ENCODE measurements around the gene PCDHGB4.
A peak's percentile ranks its signal among the peaks of the same experiment; 100 is the strongest.
"Not testable (repeated sequence)": the region's sequence is repeated elsewhere in the genome, so short reads cannot be mapped to it uniquely, and the experiment has no call there.

Gene PCDHGB4
- total RNA-seq, result 0.12 to 0.87 (median 0.35) reads per million in 18 experiments

DNA sequence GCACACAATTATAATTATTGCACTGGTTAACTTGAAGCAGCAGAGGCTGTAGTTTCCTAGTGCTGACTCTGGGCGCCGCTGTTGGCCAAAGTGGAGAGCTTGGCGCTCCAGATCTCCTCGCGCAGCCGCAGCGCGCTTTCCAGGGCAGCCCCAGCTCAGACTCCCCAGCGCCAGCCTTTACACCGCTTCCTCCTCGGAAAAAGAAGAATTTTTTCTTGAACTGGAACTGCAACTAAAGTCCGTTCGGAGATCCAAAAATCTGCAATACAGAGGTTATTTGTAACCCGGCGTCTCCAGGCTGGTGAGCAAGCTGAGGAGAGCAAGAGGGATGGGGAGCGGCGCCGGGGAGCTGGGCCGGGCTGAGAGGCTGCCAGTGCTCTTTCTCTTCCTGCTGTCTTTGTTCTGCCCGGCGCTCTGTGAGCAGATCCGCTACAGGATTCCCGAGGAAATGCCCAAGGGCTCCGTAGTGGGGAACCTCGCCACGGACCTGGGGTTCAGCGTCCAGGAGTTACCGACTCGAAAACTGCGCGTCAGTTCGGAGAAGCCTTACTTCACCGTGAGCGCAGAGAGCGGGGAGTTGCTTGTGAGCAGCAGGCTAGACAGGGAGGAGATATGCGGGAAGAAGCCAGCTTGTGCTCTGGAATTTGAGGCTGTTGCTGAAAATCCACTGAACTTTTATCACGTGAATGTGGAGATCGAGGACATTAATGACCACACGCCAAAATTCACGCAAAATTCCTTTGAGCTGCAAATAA, at the start of gene PCDHGB4:
Gene PCDHGB4 (plus strand): TSS at position 142 of the 755 bp plus-strand sequence. CDS start 187 bp downstream, at position 329.
- DNase-seq, result peak in 1 of 2 donors; percentile 41

- peak; percentile 6 to 14 for DNase-seq
Observed at GRCh38 chr5:141338538-141339306, 48.8 kb upstream of the PCDHGB4 start, which contains the start of gene PCDHGA2. Gene PCDHGA2, plus strand, starts transcription at chr5:141338760.

GRCh38 chr5:141340781-141341354, 46.6 kb upstream of the PCDHGB4 start:
- DNase-seq, result not testable (repeated sequence)

DNA sequence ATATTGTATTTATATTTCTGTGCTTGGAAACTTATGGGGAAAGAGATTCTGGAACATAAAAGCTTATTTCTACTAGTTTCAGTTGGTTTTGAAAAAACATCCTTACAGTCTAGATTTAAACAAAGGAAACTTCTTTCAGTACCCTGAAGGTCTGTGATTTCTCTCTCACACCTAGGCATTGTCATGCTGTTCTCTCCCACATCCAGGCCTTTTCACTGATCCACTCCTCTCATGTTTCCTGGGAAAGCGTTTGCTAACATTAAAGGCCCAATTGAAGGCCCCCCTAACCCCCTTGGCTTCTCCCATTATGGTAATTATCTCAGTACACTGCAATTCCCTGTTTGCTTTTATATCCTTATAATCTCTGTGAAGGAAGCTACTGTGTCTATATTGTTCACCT, 44.7 kb upstream of the PCDHGB4 start:
- no peak for DNase-seq

GRCh38 chr5:141343242-141343952, 44.1 kb upstream of the PCDHGB4 start, which contains the start of gene PCDHGA3:
Gene PCDHGA3, plus strand, starts transcription at chr5:141343829. Its CDS starts 205 bp downstream, at chr5:141344034.
- peak; percentile 4 to 27 for DNase-seq

DNA sequence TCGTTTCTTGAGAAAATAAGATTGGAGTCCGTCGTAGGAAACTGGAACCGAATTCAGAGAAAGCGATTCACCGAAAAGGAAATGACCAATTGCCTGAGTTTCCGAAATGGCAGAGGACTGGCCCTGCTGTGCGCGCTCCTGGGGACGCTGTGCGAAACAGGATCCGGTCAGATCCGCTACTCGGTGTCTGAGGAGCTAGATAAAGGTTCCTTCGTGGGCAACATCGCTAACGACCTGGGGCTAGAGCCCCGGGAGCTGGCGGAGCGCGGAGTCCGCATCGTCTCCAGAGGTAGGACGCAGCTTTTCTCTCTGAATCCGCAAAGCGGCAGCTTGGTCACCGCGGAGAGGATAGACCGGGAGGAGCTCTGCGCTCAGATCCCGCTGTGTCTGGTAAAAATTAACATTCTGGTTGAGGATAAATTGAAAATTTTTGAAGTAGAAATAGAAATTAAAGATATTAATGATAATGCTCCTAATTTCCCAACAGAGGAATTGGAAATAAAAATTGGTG, 43.5 kb upstream of the PCDHGB4 start:
- no peak for DNase-seq

DNA sequence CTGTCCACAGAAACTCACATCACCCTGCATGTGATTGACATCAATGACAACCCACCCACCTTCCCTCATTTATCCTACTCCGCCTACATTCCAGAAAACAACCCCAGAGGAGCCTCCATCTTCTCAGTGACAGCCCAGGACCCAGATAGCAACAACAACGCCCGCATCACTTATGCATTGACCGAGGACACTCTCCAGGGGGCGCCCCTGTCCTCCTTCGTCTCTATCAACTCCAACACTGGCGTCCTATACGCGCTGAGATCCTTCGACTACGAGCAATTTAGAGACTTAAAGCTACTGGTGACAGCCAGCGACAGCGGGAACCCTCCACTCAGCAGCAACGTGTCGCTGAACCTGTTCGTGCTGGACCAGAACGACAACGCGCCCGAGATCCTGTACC, 42.2 kb upstream of the PCDHGB4 start:
- no peak for DNase-seq

DNA sequence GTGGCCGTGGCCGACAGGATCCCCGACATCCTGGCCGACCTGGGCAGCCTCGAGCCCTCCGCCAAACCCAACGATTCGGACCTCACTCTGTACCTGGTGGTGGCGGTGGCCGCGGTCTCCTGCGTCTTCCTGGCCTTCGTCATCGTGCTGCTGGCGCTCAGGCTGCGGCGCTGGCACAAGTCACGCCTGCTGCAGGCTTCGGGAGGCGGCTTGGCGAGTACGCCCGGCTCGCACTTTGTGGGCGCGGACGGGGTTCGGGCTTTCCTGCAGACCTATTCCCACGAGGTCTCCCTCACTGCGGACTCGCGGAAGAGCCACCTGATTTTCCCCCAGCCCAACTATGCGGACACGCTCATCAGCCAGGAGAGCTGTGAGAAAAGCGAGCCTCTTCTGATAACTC, 41.5 kb upstream of the PCDHGB4 start:
- not testable (repeated sequence) for DNase-seq

DNA sequence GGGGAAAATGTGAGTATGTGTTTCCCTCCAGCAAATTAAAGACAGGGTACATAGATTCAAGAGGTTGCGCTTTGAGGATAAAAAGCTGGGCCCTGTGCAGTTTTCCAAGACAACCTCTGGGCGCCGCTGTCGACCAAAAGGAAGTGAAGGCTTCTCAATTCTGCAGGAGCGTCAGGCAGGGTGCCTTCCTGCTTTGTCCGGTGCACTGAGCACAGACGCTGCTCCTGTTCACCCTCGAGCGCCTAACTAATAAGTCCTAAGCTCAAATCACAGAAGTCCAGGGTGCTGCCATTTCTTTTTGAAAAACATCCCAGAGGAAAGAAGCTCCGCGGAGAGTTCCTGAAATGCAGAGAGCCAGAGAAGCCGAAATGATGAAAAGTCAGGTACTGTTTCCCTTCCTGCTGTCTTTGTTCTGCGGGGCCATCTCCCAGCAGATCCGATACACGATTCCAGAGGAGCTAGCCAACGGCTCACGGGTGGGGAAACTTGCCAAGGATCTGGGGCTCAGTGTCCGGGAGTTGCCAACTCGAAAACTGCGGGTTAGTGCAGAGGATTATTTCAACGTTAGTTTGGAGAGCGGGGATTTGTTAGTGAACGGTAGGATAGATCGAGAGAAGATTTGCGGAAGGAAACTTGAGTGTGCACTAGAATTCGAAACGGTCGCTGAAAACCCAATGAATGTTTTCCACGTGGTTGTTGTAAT, 37.4 kb upstream of the PCDHGB4 start, which contains the start of gene PCDHGB1:
Gene PCDHGB1 (plus strand): TSS at position 183 of the 703 bp plus-strand sequence. CDS start 162 bp downstream, at position 345.
- peak in 1 of 2 donors; percentile 25 for DNase-seq

- DNase-seq, result no peak
Observed at GRCh38 chr5:141351591-141351990, 35.9 kb upstream of the PCDHGB4 start.

- DNase-seq, result no peak
Observed at GRCh38 chr5:141354900-141355469, 32.5 kb upstream of the PCDHGB4 start, which contains the start of gene PCDHGA4. Gene PCDHGA4, plus strand, starts transcription at chr5:141355021. Its CDS starts 87 bp downstream, at chr5:141355108.

DNA sequence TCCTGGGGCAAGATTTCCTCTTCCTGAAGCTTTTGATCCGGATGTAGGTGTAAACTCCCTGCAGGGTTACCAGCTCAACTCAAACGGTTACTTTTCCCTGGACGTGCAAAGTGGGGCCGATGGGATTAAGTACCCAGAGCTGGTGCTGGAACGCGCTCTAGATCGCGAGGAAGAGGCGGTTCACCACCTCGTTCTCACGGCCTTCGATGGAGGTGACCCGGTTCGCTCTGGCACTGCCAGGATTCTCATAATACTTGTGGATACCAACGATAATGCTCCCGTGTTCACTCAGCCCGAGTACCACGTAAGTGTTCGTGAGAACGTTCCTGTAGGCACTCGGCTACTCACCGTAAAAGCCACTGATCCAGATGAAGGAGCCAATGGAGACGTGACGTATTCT, 31.9 kb upstream of the PCDHGB4 start:
- no peak for DNase-seq

DNA sequence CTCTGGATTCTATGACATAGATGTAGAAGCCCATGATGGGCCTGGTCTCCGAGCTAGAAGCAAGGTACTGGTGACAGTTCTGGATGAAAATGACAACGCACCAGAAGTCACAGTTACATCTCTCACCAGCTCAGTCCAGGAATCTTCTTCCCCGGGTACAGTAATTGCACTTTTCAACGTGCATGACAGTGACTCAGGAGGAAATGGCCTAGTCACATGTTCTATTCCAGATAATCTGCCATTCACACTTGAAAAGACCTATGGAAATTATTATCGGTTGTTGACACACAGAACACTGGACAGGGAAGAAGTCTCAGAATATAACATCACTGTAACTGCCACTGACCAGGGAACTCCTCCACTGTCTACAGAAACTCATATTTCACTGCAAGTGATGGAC, 31.4 kb upstream of the PCDHGB4 start:
- DNase-seq, result no peak

DNA sequence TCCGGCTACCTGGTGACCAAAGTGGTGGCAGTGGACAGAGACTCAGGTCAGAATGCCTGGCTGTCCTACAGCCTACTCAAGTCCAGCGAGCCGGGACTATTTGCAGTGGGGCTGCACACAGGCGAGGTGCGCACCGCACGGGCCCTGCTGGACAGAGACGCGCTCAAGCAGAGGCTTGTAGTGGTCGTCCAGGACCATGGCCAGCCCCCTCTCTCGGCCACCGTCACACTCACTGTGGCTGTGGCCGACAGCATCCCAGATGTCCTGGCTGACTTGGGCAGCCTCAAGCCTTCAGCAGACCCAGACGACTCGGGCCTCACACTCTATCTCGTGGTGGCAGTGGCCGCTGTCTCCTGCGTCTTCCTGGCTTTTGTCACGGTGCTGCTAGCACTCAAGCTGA, 30.5 kb upstream of the PCDHGB4 start:
- DNase-seq, result no peak

DNA sequence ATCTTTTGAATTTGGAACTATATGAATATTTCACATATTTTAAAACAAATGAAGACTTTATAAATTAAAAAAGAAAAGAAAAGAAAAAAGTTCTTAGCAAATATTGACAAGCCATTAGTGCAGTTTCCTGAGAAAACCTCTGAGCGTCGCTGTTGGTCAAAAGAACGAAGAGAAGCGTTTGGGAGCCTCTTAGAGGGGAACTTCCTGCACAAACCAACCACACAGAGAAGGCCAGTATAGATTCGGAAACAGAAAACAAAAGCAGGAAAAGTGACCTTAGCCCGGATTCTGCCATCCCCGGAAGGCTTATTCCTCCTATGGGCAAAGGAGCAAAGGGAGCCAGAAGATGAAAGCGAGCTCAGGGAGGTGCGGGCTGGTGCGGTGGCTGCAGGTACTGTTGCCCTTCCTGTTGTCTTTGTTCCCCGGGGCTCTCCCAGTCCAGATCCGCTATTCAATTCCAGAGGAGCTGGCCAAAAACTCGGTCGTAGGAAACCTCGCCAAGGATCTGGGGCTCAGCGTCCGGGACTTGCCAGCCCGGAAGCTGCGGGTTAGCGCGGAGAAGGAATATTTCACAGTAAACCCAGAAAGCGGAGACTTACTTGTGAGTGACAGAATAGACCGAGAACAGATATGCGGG, 27.6 kb upstream of the PCDHGB4 start, which contains the start of gene PCDHGB2:
Gene PCDHGB2 (plus strand): TSS at position 205 of the 637 bp plus-strand sequence. CDS start 142 bp downstream, at position 347.
- DNase-seq, result peak in 1 of 2 donors; percentile 29

GRCh38 chr5:141360685-141361084, 26.8 kb upstream of the PCDHGB4 start:
- no peak for DNase-seq

DNA sequence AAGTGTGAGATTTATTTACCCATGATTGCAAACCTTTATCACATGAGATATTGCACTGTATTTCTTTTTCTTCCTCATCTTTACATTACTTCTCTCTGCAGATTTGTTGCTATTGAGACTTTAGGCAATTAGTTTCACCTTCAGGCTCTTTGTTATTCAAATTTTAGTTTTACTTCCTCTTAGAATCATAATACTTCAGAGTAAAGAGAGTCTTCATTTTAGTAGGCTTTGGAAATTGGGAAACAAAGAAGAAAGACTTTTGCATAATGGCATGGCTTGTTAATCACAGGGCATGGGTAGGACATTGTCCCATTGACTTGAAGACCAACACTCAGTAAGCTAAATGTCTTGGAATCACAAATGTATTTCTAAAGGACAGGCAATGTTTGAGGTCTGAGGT, 24.8 kb upstream of the PCDHGB4 start:
- no peak for DNase-seq

- no peak for DNase-seq
Observed at GRCh38 chr5:141363952-141364660, 23.4 kb upstream of the PCDHGB4 start, which contains the start of gene PCDHGA5. Gene PCDHGA5, plus strand, starts transcription at chr5:141364162. Its CDS starts 169 bp downstream, at chr5:141364331.

All from inflammatory macrophage (primary cell).